Fibroblast of pulmonary artery (primary cell): Measurements from ENCODE around the gene RSRC1.
"Not testable (repeated sequence)": the region's sequence is repeated elsewhere in the genome, so short reads cannot be mapped to it uniquely, and the experiment has no call there.

Experiments used
- DNase-seq: peaks from one replicate; pipeline ENCODE4 v3.0.0-alpha.2; 2010; ENCODE audit warnings: low read depth
- H3K4me3 ChIP-seq: replicated peaks from 2 replicates; pipeline ENCODE4 v1.5.1; 2011; ENCODE audit warnings: low read depth, mild to moderate bottlenecking, control low read depth, low read length, moderate library complexity
- TF ChIP-seq, protein P1 (sequence below): IDR thresholded peaks from 2 replicates; pipeline ENCODE4 v1.5.1; 2011; ENCODE audit warnings: mild to moderate bottlenecking, control low read depth, low read length, inconsistent platforms; ENCODE audit errors: missing control alignments

The RSRC1 gene

DNA sequence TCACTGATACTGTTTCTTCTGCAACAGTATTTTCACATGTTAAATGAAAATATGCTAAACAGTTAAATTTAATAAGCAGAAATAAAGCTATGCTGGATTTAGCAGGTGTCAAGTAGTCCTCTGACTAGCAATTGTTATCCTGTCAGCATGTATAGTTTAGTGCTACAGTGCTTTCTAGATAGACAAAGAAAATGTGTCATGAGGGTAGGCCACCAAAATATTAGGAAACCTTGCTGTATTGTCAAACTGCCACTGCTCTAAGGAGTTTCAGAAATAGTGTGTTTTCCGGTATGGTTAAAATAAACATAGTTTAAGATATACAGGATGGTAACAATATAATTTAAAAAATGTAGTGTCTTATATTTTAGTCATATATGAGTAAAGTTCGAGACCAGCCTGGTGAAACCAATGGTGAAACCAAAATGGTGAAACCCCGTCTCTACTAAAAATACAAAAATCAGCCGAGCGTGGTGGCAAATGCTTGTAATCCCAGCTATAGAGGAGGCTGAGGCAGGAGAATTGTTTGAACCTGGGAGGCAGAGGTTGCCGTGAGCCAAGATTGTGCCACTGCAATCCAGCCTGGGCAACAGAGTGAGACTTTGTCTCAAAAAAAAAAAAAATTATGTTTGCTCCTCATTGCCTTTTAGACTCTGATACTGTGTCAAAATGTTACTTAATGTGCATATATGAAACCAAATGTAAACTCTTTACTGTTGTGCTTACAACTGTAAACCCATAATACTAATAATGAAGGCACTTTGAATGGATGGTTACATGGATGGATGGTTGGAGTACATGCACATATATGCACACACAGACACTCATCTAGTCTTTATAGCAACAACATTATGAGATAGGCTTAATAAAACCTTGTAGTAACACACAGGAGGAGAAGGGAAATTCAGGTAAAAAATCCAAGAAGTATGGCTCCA, 204.8 kb downstream of the RSRC1 start:
- no peak overlapping the region for H3K4me3 ChIP-seq
- no peak for DNase-seq
- TF ChIP-seq, protein P1, sequence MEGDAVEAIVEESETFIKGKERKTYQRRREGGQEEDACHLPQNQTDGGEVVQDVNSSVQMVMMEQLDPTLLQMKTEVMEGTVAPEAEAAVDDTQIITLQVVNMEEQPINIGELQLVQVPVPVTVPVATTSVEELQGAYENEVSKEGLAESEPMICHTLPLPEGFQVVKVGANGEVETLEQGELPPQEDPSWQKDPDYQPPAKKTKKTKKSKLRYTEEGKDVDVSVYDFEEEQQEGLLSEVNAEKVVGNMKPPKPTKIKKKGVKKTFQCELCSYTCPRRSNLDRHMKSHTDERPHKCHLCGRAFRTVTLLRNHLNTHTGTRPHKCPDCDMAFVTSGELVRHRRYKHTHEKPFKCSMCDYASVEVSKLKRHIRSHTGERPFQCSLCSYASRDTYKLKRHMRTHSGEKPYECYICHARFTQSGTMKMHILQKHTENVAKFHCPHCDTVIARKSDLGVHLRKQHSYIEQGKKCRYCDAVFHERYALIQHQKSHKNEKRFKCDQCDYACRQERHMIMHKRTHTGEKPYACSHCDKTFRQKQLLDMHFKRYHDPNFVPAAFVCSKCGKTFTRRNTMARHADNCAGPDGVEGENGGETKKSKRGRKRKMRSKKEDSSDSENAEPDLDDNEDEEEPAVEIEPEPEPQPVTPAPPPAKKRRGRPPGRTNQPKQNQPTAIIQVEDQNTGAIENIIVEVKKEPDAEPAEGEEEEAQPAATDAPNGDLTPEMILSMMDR, result no peak

DNA sequence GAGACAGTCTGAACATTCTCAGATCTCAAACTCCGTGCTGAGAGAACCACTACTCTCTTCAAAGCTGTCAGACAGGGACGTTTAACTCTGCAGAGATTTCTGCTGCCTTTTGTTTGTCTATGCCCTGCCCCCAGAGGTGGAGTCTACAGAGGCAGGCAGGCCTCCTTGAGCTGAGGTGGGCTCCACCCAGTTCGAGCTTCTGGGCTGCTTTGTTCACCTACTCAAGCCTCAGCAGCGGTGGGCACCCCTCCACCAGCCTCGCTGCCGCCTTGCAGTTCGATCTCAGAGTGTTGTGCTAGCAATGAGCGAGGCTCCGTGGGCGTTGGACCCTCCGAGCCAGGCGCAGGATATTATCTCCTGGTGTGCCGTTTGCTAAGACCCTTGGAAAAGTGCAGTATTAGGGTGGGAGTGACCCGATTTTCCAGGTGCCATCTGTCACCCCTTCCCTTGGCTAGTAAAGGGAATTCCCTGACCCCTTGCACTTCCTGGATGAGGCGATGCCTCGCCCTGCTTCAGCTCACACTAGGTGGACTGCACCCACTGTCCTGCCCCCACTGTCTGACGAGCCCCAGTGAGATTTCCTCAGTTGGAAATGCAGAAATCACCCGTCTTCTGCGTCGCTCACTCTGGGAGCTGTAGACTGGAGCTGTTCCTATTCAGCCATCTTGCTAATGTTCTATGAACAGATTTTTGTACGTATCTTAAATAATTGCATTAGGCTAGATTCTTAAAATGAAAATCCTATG, 220.0 kb downstream of the RSRC1 start:
- H3K4me3 ChIP-seq, result peak overlapping the region; percentile 51
- DNase-seq, result peak; percentile 14

DNA sequence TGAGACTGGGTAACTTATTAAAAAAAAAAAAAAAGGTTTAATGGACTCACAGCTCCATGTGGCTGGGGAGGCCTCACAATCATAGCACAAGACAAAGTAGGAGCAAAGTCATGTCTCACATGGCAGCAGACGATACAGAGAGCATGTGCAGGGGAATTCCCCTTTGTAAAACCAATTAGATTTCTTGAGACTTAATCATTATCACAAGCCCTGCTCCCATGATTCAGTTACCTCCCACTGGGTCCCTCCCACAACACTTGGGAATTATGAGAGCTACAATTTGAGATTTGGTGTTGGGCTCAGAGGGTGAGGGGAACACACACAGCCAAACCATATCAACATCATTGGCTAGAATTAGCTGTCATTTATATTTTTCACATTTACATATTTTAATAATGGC, 221.0 kb downstream of the RSRC1 start:
- H3K4me3 ChIP-seq, result no peak overlapping the region
- peak; percentile 22 for DNase-seq
- TF ChIP-seq, protein P1, result no peak

DNA sequence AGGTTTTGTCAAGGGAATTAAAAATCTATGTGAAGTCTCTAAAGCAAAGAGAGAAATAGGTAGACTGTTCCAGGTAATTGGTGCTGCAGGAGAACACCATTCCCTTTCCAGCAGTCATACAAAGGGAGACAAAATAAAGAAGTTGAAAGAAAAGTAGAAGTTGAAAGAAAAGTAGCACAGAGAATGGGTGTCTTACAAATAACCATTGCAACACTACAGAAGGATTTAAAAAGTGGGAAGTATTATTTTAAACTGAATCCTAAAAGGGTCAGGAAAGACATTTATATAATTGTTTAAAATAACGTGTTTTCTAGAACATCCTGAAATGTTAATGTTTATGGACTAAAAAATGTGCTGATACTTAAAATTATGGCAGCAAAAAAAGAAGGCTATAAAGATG, 223.8 kb downstream of the RSRC1 start:
- H3K4me3 ChIP-seq, result no peak overlapping the region
- no peak for DNase-seq
- TF ChIP-seq, protein P1, result no peak

DNA sequence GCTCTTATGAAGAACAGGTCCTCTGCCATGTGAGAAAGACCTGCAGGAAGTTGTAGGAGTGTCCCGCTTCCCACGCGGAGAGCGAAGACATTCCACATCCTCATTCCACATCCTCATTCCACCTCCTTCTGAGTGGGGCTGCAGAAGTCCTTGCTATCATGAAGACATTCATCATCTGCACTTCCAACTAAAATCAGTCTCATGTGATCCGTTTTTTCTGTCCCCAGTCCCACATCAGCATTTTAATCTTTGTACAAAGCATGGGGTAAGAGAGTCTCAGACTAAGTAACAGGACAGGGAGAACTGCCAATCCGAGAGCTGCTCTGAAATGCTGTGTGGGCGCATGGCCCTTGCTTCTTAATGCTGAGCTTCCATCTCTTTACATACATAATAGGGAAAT, 227.2 kb downstream of the RSRC1 start:
- H3K4me3 ChIP-seq, result no peak overlapping the region
- TF ChIP-seq, protein P1, result no peak
- no peak for DNase-seq

- H3K4me3 ChIP-seq, result no peak overlapping the region
- TF ChIP-seq, protein P1, result no peak
- DNase-seq, result no peak
Observed at GRCh38 chr3:158339638-158340037, 229.7 kb downstream of the RSRC1 start.

DNA sequence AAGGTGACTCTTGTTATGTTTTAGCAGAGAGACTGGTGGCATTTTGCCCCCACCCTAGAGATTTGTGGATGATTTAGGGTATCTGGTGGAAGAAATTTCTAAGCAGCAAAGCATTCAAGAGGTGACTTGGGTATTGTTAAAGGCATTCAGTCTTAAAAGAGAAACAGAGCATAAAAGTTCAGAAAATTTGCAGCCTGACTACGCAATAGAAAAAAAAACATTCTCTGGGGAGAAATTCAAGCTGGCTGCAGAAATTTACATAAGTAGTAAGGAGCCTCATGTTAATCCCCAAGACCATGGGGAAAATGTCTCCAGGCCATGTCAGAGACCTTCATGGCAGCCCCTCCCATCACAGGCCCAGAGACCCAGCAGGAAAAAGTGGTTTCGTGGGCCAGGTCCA, 231.1 kb downstream of the RSRC1 start:
- DNase-seq, H3K4me3 ChIP-seq: not testable (repeated sequence)
